ENCODE data around the gene SZT2. TPM values are rescaled to one million over a fixed set of nuclear protein-coding genes. Genes with fewer than 3 reads are reported as not detected.

Gene SZT2
- total RNA-seq, 1 donor: 35.4 TPM

DNA sequence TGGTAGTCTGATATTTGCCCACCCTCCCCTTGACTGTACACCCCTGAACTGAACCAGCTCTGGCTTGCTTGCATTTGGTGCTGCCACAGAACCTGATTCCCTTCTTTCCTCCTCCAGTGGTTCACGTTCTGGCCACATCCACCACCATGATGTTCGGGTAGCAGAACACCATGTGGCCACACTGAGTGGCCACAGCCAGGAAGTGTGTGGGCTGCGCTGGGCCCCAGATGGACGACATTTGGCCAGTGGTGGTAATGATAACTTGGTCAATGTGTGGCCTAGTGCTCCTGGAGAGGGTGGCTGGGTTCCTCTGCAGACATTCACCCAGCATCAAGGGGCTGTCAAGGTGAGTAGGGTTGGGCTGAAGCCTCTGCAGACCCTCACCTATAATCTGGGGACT is 29.1 kb upstream of the SZT2 start:
- TF ChIP-seq, protein P1, sequence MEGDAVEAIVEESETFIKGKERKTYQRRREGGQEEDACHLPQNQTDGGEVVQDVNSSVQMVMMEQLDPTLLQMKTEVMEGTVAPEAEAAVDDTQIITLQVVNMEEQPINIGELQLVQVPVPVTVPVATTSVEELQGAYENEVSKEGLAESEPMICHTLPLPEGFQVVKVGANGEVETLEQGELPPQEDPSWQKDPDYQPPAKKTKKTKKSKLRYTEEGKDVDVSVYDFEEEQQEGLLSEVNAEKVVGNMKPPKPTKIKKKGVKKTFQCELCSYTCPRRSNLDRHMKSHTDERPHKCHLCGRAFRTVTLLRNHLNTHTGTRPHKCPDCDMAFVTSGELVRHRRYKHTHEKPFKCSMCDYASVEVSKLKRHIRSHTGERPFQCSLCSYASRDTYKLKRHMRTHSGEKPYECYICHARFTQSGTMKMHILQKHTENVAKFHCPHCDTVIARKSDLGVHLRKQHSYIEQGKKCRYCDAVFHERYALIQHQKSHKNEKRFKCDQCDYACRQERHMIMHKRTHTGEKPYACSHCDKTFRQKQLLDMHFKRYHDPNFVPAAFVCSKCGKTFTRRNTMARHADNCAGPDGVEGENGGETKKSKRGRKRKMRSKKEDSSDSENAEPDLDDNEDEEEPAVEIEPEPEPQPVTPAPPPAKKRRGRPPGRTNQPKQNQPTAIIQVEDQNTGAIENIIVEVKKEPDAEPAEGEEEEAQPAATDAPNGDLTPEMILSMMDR (IDR thresholded peaks at IDR 0.05; ENCODE audit: insufficient read depth, low read length): no peak
- no peak for DNase-seq (ENCODE audit: low read depth)
- H3K4me3 ChIP-seq (ENCODE audit: low read depth, low read length): peak overlapping the region; percentile 71

DNA sequence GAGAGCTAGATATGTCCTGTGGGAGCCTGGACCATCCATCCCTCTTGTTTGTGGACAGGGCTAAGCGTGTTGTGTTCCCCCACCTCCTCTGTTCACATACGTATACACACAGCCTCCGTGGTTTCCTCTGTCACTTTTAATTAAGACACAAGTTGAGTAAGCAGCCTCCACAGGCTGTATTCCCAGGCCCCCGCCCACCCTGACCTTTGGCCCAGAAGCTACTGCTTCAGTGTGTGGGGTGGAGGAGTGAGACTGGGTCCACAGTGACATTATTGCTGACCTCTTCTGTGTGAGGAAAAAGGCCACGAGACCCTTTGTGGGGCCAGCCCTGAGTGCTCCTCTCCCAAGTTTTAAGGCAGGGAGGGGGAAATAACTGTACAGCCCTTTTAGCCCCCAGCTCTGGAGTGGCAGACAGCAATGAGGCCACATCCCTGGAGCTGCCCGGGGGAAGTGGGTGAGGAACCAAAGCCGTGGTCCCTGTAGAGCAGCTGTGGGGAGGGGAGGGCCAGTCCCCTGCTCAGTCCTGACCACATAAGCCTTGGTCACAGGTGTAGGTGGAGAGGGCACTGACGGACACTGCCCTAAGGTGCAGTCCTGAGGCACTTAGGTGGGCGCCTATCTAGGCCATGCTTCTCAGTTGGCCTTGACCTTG is 26.3 kb upstream of the SZT2 start:
- H3K4me3 ChIP-seq (ENCODE audit: low read depth, low read length): no peak overlapping the region
- DNase-seq (ENCODE audit: low read depth): no peak
- TF ChIP-seq, protein P1 (IDR thresholded peaks at IDR 0.05; ENCODE audit: insufficient read depth, low read length): no peak

DNA sequence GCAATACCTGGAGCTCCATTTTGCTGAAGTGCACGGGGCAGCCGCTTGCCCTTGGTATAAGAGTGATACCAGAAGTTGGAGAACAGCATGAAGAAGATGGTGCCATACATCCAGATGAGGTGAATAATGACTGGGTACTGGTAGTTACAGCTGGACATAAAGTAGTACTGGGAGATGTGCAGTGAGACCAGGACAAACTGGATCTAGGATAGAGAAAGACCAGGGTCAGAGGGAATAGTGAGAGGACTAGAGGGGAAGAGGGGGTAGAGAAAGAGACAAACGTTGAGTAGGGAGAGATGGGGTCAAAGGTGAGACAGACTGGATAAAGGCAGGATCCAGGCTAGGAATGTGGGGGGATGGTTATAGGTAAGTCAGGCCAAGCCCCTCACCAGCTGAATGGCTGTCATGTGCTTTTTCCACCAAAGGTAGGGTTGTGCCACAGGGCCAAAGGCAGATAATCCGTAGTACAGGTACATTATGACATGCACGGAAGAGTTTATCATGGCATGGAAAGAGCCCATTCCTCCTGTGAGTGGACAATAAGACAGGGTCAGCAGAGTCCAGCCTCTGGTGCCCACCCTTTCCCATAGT is 25.7 kb upstream of the SZT2 start:
- TF ChIP-seq, protein P1 (IDR thresholded peaks at IDR 0.05; ENCODE audit: insufficient read depth, low read length): no peak
- no peak overlapping the region for H3K4me3 ChIP-seq (ENCODE audit: low read depth, low read length)
- no peak for DNase-seq (ENCODE audit: low read depth)

DNA sequence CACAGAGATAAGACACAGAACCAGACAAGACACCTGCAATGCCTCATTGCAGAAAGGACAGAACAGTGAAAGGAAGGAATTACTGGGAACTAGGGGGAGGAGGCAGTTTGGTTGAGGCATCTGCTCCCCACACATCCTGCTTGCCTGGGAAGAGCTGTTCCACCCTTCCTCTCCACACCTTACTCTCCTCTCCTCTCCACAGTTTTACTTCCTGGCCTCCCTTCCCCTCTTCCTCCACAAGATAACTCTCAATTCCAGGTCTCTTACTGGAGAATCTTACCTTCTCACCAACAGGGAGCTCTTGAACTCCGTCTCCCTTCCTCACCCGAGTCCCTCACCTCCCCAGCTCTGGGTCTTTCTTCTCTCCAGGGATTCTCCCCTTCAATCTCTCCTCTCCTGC is 24.0 kb upstream of the SZT2 start:
- DNase-seq (ENCODE audit: low read depth): no peak
- TF ChIP-seq, protein P1 (IDR thresholded peaks at IDR 0.05; ENCODE audit: insufficient read depth, low read length): no peak
- peak overlapping the region; percentile 18 for H3K4me3 ChIP-seq (ENCODE audit: low read depth, low read length)

DNA sequence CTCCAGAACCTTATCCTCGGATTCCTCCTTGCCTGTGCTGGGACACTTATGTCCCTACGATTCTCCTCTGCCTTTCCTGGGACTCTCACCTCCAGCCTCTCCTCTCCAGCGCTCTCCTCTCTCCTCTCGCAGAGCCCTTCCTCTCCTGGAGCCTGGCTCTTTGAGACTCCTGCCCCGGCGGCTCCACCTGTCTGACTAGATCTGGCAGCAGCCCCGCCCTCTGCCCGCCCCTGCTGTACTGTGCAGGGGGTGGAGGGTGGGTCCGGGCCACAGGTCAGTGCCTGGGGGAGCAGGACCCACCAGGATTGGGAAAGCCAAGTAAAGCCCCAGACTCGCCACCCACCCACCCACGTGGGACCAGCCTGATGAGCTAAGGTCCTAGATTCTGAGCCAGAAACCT is 23.5 kb upstream of the SZT2 start:
- DNase-seq (ENCODE audit: low read depth): no peak
- H3K4me3 ChIP-seq (ENCODE audit: low read depth, low read length): peak overlapping the region; percentile 86
- TF ChIP-seq, protein P1 (IDR thresholded peaks at IDR 0.05; ENCODE audit: insufficient read depth, low read length): no peak

DNA sequence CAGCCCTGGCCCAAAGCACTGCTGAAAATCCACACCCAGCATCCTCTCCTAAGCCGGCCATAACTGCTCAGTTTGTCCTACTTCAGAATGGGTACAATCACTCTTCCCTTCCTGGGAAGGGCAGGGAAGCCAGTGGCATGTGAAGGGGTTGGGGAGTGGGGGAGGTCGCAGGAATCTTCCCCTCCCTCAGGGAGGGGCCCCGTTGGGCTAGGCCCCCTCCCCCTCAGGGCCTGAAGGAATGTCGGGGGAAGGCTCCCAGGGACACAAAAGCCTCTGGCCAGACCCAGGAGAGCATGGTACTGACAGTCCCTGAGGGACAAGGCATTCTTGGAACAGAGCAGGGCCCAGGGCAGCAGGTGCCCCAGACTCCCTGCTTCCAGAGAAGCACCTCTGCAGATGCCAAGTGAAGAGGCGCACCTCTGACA is 23.1 kb upstream of the SZT2 start:
- H3K4me3 ChIP-seq (ENCODE audit: low read depth, low read length): peak overlapping the region; percentile 86
- TF ChIP-seq, protein P1 (IDR thresholded peaks at IDR 0.05; ENCODE audit: insufficient read depth, low read length): no peak
- no peak for DNase-seq (ENCODE audit: low read depth)

Measured in fibroblast of the aortic adventitia (primary cell).